Ovary (tissue), 9 donors: ENCODE data around the gene TADA2A. TPM values are rescaled to one million over a fixed set of nuclear protein-coding genes. Genes with fewer than 3 reads are reported as not detected.

Experiments
- DNase-seq, 5 donors: peaks; one replicate each; pipeline ENCODE4 v3.0.0-alpha.2; 2019 to 2020
- H3K27ac ChIP-seq, 2 donors: fragments of 200-600 bp; one replicate each; pipeline versions ENCODE4 v1.5.1 to v1.8.0; 2019 to 2022
- H3K27me3 ChIP-seq: fragments of 200-600 bp; one replicate; pipeline ENCODE4 v1.8.0; 2022
- H3K36me3 ChIP-seq: fragments of 200-600 bp; sonication (generic); one replicate; pipeline ENCODE4 v1.5.1; 2019
- H3K4me1 ChIP-seq: one replicate; pipeline ENCODE4 v1.8.1; 2013; ENCODE audit warnings: mild to moderate bottlenecking, moderate library complexity; ENCODE audit not compliant: insufficient read depth
- H3K4me3 ChIP-seq: fragments of 200-600 bp; sonication (generic); one replicate; pipeline ENCODE4 v1.5.1; 2017
- H3K9me3 ChIP-seq, 2 donors: fragments of 200-600 bp in 1 of 2; sonication (generic) in 1 of 2; one replicate each; pipeline versions ENCODE4 v1.5.1 to v1.8.1; 2013 to 2019; ENCODE audit warnings: mild to moderate bottlenecking in 1 of 2, moderate library complexity in 1 of 2
- EP300 ChIP-seq: sonication (generic); formaldehyde crosslinking; IDR thresholded peaks from one replicate; pipeline ENCODE4 v1.6.1; 2017; ENCODE audit warnings: antibody characterized with exemption
- POLR2A ChIP-seq: fragments of 450-650 bp; IDR thresholded peaks from one replicate; pipeline ENCODE4 v1.6.1; 2017; ENCODE audit warnings: antibody characterized with exemption, mild to moderate bottlenecking, moderate library complexity
- WGBS, 3 donors: extraction: QIAGEN DNeasy Blood & Tissue Kit in 1 of 3; methylation state at CpG; one replicate each; pipeline versions ENCODE4 v1.1.5 to v1.1.7; 2013 to 2017; 5-methylcytosine and 5-hydroxymethylcytosine counted together
- intact Hi-C, 4 donors: fragments of 100-400 bp; cut with DNase I; formaldehyde crosslinking; loops; one replicate each; pipeline versions ENCODE4 v1.11.0 to v1.15.1; 2022 to 2023
- polyA plus RNA-seq, 2 donors: library from polyadenylated mRNA; stranded (reverse); fragments of 200-250 nt in 1 of 2; fragments of 350-450 nt in 1 of 2; fragmentation: Illumina TruSeq in 1 of 2; extraction: RNeasy Lipid Tissue Mini Kit (QIAGEN cat#74804) in 1 of 2; gene quantifications; one replicate each; pipeline ENCODE4 v1.2.3, GENCODE V29; 2013 to 2014
- total RNA-seq, 7 donors: library from RNA; depleted of rRNA in 2 of 7; stranded (reverse); fragments of >200 nt in 2 of 7; fragmentation: NEBNext Ultra II Directional in 3 of 7; extraction: Animal tissue kit (Norgen Biotek cat#: 25700) in 3 of 7; gene quantifications; one replicate each; pipeline versions ENCODE4 v1.1.0 to v1.2.4, GENCODE V29; 2016 to 2023
- TF ChIP-seq, protein P1 (sequence below), 3 donors: fragments of 450-650 bp in 2 of 3; fragments of 200-600 bp in 1 of 3; IDR thresholded peaks; one replicate each; pipeline versions ENCODE4 v1.5.1 to v1.8.0; 2016 to 2022; ENCODE audit warnings: antibody characterized with exemption in 3 of 3, mild to moderate bottlenecking in 1 of 3
- donor health status: DM: no; HTN: no; CAD: no; lungs with moderate emphysema.
- donor health status: DM: no; HTN: no; CAD: no.
- donor health status: Bipolar disorder and iron deficiency.
- donor health status: DM: yes; HTN: yes; CAD: no.
- donor health status: DM: no; HTN: no; CAD: no.
- donor health status: DM: yes; HTN: yes; CAD: no.

Gene TADA2A
- total and polyA plus RNA-seq, 9 donors: 9.2 to 33.2 (median 23.1) TPM

DNA sequence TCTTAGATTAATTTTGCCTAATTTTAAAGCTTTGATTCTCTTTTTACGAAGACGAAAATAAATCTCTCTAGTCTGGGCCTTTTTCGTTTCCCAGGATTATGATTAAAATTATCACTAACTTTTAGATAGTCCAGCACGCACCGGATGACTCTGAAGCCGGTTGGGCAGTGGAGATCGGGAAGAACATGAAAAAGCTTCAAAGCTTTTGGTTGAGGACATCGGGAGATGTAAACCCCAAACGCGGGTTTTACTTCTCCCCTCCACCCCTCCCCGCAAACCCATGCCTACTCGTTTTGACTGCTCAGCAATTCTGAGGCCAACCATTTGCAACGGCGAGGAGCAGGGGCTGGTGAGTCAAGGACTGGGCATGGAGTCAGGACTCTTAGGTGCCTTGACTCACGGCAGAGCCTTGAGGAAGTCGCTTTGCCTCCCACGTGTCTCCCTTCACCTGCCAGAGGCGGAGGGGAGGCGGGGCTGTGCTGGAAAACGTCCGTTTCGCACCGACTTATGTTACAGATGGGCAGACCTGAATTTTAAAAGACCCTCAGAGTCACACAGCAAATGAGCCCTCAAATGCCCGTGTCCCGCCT is 82.0 kb downstream of the TADA2A start:
- H3K4me1 ChIP-seq: peaks cover 1% of the 10 kb centered on the region
- 0 to 1% (median 0%) methylated on average over 21 to 25 of the region's 25 CpGs for WGBS, 3 donors
- DNase-seq: peak; percentile 78 to 86 (median 79)
- intact Hi-C loops: no loop called here
- no peaks in the 10 kb centered on the region for H3K27me3 ChIP-seq
- no peak for TF ChIP-seq POLR2A
- TF ChIP-seq, protein P1, sequence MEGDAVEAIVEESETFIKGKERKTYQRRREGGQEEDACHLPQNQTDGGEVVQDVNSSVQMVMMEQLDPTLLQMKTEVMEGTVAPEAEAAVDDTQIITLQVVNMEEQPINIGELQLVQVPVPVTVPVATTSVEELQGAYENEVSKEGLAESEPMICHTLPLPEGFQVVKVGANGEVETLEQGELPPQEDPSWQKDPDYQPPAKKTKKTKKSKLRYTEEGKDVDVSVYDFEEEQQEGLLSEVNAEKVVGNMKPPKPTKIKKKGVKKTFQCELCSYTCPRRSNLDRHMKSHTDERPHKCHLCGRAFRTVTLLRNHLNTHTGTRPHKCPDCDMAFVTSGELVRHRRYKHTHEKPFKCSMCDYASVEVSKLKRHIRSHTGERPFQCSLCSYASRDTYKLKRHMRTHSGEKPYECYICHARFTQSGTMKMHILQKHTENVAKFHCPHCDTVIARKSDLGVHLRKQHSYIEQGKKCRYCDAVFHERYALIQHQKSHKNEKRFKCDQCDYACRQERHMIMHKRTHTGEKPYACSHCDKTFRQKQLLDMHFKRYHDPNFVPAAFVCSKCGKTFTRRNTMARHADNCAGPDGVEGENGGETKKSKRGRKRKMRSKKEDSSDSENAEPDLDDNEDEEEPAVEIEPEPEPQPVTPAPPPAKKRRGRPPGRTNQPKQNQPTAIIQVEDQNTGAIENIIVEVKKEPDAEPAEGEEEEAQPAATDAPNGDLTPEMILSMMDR (IDR thresholded peaks at IDR 0.05): no peak
- TF ChIP-seq EP300: no peak
- no peaks in the 10 kb centered on the region for H3K9me3 ChIP-seq
- peak overlapping the region; percentile 1 to 82 for H3K27ac ChIP-seq
- no peaks in the 10 kb centered on the region for H3K36me3 ChIP-seq
- H3K4me3 ChIP-seq: peak overlapping the region; percentile 60

DNA sequence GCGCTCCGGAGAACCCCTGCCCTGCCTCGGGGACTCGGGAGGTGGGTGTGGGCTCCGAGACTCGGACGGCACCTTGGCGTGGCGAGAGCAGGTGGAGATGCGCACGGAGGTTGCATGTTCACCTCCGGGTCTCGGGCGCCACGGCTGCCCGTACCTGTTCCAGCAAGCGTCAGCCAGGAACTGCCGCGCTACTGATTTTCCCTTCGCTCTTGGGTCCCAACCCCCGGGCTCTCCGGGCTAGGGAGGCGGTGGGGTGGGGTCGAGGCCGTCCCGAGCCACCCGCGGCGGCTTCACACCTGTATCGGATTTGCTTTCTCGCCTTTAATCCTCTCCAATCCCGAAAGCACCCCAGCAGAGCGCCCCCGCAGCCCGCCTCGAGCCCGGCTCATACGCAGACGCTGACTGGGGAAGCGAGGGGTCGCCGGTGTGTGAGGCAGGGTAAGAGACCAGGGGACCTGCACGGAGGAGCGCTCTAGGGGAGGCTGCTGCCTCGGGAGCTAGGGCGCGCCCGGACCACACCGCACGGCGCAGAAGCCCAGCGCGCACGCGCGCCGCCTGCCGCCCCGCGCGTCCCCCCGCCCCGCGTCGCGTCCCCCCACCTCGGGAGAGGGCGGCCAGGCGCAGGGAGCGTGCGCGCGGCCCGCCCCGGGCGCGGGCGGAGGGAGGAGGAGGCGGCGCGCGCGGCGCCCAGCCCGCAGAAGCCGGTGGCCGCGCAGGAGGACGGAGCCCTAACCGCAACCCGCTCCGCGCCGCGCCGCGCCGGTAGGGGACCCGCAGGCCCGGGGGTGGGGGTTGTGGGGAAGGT is 82.7 kb downstream of the TADA2A start, which contains the start of gene DUSP14:
Gene DUSP14, plus strand, starts transcription at position 695 of the 805 bp plus-strand sequence. CDS start 22,382 bp downstream, outside the sequence.
- Histone ChIP-seq H3K4me1 (peaks cover 1% of the 10 kb centered on the region), H3K27me3 (no peaks in the 10 kb centered on the region), H3K4me3 (peak within 1 kb of the TSS; percentile 60), H3K36me3 (no peaks in the 10 kb centered on the region), H3K9me3 (no peaks in the 10 kb centered on the region), H3K27ac (peak within 1 kb of the TSS; percentile 82)
- peak; percentile 80 to 89 (median 84) for DNase-seq
- TF ChIP-seq POLR2A (peak; percentile 32), EP300 (no peak)
- intact Hi-C loops: no loop called here
- WGBS, 3 donors: 0% methylated on average over 42 to 97 of the region's 100 CpGs

DNA sequence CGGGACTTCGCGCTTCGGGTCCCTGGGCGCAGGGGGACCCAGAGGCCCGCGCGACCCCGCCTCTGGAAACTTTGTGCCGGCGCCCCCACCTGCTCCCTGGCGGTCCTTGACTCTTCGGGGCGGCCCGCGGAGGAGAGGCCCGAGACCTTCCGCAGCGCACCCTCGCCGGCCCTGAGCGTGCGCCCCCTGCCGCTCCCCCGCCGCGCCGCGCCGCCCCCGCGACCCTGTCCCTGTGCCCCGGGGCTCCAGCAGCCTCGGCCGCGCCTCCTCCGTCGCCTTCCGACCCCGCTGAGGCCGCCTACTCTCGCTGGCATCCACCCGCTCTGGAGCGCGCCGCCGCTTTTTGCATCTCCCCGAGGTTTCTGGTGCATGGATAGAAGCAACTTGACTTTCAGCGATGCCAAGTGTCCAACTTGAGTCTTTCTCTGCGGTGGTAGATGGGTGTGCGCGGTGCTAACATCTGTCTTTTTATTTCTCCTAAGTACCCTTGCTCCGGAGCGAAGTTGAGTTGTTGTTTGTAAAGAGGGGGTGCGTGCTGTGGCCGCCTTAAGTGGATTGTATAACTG is 83.4 kb downstream of the TADA2A start:
- H3K4me1 ChIP-seq: peaks cover 1% of the 10 kb centered on the region
- H3K27me3 ChIP-seq: no peaks in the 10 kb centered on the region
- H3K9me3 ChIP-seq: no peaks in the 10 kb centered on the region
- TF ChIP-seq, protein P1 (IDR thresholded peaks at IDR 0.05): peak in 1 of 3 donors; percentile 21
- TF ChIP-seq EP300: no peak
- H3K27ac ChIP-seq: peak overlapping the region; percentile 76 to 82
- intact Hi-C loops: no loop called here
- H3K36me3 ChIP-seq: no peaks in the 10 kb centered on the region
- peak overlapping the region; percentile 60 for H3K4me3 ChIP-seq
- 0 to 1% (median 1%) methylated on average over 21 to 52 of the region's 56 CpGs for WGBS, 3 donors
- DNase-seq: peak; percentile 53 to 77 (median 66)

GRCh38 chr17:37490638-37491614 is 84.2 kb downstream of the TADA2A start:
- Histone ChIP-seq H3K9me3 (no peaks in the 10 kb centered on the region), H3K36me3 (no peaks in the 10 kb centered on the region), H3K27ac (peak overlapping the region; percentile 51 to 76), H3K4me1 (peaks cover 1% of the 10 kb centered on the region), H3K4me3 (peak overlapping the region; percentile 60), H3K27me3 (no peaks in the 10 kb centered on the region)
- peak; percentile 12 for TF ChIP-seq POLR2A
- TF ChIP-seq, protein P1 (IDR thresholded peaks at IDR 0.05): no peak
- no peak for TF ChIP-seq EP300
- peak; percentile 55 to 65 (median 60) for DNase-seq
- 5 to 16% (median 12%) methylated on average over 24 of the region's 24 CpGs for WGBS, 3 donors
- intact Hi-C loops: no loop called here
